Cerebellar cortex (tissue), 1 donor: ENCODE data around the gene PARP4.
"Not testable (repeated sequence)": the region's sequence is repeated elsewhere in the genome, so short reads cannot be mapped to it uniquely, and the experiment has no call there.

ENCODE experiments used
- DNase-seq: peaks from one replicate; pipeline ENCODE4 v3.0.0-alpha.2; 2015; ENCODE audit warnings: low spot score

The PARP4 gene

DNA sequence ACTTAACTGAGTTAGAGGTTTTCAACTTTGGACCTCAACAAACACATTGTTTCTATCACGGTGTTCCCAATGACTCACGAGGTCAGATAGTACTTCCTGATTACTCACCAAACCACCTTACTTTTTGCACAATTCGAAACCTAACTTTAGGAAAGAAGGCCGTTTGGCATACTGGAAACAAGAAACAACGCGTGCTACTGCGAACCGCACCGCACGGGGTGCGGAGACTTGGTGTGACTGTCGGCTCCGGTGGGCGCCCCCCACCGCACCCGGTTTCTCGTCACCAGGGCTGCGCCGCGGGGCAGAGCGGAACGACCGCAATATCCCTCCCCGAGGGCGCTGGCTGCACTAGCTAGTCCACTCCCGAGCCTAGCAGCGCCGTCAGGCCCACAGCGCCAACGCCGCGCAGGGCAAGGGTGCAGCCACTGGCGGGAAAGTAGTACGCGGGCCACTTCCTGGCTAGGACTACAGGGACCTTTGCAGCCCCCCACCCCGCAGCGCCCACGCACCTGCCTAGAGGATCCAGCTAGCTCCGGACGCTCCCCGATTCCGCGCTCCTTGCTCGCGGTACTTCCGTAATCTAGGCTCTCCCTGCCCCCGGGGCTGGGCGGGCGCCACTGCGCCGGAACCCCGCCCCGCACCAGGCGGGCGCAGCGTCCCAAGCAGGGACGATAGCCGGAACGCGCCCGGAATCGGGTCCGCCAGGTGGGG, at the start of gene PARP4:
Gene PARP4, minus strand, starts transcription at position 582 of the 711 bp plus-strand sequence. CDS start 9,002 bp downstream, outside the sequence.
- DNase-seq = peak; percentile 34

DNA sequence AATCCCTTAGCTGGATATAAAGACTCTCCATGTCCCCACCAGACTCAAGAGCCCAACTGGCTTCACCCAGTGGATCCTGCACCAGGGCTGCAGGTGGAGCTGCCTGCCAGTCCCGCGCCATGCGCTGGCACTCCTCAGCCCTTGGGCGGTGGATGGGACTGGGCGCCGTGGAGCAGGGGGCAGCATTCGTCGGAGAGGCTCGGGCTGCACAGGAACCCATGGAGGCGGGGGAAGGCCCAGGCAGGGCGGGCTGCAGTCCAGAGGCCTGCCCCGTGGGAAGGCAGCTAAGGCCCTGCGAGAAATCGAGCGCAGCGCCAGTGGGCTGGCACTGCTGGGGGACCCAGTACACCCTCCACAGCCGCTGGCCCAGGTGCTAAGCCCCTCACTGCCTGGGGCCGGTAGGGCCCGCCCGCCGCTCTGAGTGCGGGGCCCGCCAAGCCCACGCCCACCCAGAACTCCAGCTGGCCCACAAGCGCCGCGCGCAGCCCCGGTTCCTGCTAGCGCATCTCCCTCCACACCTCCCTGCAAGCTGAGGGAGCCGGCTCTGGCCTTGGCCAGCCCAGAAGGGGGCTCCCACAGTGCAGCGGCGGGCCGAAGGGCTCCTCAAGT, 48.1 kb upstream of the PARP4 start:
- not testable (repeated sequence) for DNase-seq

- not testable (repeated sequence) for DNase-seq
These were observed 47.0 kb upstream of the PARP4 start for GRCh38 chr13:24559431-24560218.

DNA sequence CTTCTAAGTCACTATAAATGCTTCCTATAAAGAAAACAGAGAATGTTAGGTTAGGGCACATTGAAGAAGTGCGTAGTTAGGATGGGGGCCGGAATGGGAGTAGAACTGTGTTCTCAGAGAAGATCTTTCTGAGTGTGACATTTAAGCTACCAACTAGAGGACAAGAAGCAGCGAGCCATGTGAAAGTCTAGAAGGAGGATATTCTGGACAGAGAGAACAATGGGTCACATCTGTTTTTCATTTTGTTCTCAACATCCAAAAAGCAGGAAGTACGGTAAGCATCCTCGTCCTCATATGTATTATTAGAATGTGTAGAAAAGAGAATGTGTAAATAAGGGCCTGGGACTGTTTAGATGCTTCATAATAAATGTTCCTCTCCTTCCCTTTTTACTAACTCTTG, 44.5 kb upstream of the PARP4 start:
- DNase-seq = no peak

DNA sequence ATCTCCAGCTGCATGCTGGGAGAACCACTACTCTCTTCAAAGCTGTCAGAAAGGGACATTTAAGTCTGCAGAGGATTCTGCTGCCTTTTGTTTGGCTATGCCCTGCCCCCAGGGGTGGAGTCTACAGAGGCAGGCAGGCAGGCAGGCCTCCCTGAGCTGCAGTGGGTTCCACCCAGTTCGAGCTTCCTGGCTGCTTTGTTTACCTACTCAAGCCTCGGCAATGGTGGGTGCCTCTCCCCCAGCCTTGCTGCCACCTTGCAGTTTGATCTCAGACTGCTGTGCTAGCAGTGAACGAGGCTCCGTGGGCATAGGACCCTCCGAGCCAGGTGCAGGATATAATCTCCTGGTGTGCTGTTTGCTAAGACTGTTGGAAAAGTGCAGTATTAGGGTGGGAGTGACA, 41.3 kb upstream of the PARP4 start:
- DNase-seq = not testable (repeated sequence)

DNA sequence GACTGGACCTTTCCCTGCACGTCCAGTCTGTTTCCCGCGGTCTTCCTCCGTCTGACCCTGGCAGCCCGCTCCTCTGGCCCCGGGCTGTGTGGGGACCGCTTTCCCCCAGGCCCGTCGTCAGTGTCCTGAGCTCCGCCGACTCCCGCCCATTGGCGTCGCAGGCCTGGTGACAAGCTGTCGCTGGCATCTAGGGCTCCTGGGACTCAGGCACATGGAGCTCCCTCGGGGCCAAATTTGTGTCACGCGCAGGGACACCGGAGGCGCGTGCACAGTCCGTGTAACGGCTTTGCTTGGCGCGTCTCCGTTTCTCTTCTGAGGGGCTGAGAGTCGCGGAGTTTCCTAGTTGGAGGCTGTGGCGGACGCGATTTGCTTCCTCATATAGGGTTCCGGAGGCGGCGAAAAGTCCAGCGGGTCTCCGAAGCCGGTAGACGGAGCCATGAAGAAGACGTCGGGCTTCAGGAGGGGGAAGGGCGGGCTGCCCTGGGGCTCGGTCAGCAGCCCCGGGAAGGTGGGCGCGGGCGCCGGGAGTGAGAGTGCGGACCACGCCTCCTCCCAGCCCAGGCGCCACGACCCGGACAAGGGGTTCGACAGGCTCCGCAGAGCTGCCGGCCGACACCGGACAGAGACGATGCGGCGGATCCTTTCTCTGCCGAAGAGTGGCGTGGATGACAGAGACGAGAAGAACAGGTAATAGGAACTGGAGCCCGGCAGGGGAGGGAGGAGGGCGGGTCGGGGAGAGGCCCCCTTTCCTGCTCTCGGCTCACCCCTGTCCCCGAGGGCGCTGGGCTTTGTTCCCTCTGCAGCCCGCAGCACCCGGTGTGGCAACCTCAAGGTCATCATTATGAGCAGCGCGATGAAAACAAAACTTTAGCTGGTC, 29.1 kb upstream of the PARP4 start:
- not testable (repeated sequence) for DNase-seq

GRCh38 chr13:24541127-24541475, 28.5 kb upstream of the PARP4 start:
- DNase-seq = no peak

GRCh38 chr13:24540236-24541126, 27.9 kb upstream of the PARP4 start:
- DNase-seq = no peak

- no peak for DNase-seq
These were observed 27.1 kb upstream of the PARP4 start for GRCh38 chr13:24539500-24540165.

DNA sequence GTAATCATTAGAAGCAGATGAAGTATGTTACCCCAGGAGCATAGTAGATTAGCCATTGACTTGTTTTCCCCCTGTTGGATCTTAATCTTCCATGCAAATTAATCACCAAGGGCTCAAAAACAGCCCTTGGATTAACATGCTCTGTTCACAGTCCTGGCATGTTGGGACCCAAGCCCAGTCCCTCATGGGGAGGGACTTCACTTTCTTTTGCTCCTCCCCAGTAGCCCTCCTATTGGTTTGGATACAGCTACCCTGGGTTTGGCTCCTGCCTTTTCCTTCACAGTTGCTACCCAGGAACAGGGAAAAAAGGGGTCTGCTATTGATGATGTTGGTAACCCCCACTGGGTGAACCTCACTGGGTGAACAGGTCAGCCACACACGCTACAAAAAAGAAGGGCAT, 16.9 kb upstream of the PARP4 start:
- DNase-seq = no peak

DNA sequence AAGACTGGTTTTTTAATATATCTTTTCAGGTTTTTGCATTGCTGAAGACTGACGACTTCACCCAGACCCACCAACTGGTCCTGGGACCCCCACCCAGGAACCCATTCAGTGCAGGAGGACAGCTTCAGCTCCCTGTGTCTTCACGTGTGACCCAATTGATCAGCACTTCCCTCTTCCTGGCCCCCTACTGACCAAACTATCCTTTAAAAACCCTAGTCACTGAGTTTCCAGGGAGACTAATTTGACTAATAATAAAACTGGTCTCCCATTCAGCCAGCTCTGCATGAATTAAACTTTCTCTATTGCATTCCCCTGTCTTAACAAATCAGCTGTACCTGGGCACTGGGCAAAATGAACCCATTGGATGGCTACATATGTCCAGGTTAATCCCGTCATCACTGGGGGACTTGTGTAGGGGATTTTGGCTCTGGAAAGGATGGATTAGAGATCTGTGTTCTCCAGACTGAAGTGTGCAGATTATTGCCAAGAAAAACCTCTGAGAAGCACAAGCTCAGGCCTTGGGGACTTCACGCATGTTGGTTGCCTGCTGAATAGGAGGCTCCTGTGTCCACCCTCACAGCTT, 16.3 kb upstream of the PARP4 start:
- no peak for DNase-seq

- no peak for DNase-seq
These were observed 14.7 kb upstream of the PARP4 start for GRCh38 chr13:24527266-24527775.

- no peak for DNase-seq
These were observed 8.2 kb upstream of the PARP4 start for GRCh38 chr13:24520733-24521132.

DNA sequence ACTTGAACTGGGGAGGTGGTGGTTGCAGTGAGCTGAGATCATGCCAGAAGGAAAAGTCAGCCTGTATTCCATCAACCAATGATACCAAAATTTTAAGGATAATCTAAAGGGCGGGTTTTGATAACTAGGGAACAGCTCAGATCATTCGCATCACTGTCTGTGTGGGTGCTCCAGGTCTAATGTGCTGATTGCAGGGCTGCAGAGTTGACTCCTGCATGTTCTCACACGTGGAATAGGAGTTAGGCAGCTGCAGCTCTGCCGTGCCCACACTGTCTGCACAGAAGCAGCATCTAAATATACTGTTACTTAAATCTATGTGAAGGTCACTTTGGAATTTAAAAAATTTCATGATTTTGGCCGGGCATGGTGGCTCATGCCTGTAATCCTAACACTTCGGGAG, 4.3 kb upstream of the PARP4 start:
- no peak for DNase-seq

DNA sequence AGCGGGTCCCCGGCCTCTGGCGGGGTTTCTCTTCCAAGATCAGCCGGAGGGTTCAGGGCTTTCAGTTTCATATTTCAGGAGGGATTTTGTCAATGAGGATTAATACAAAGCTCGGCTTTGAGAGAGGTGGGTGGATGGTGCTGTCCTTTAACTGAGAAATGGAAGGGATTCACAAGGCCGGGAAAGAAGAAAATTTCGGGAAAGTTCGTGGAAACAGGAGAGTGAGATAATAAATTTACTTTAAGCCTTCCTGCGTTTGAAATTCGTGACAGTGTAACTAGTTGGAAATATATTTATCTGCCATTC, 283 bp upstream of the PARP4 start:
- no peak for DNase-seq

DNA sequence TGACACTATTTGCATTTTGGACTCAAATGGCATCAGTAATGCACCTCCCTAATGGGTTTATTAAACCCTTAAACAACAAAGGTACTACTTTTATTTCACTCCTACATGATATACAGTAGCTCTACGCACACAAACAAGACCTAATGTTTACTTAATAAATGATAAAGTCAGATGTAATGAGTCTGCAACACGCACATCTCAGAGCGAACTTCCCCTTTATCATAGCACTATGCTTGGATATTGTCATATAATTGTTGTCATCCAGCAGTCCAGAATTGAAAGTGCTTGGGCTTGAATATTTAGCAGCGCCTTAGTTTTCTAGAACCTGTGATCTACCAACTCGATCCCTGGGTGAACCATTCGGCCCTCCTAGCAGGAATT, 772 bp downstream of the PARP4 start:
- peak; percentile 7 for DNase-seq

GRCh38 chr13:24511019-24511815, 1.4 kb downstream of the PARP4 start:
- DNase-seq = peak; percentile 3

- no peak for DNase-seq
These were observed 5.8 kb downstream of the PARP4 start for GRCh38 chr13:24506698-24507335.

GRCh38 chr13:24506283-24506682, 6.3 kb downstream of the PARP4 start:
- DNase-seq = not testable (repeated sequence)
